Measurements from ENCODE around the gene USP32. TPM values are rescaled to one million over a fixed set of nuclear protein-coding genes. Genes with fewer than 3 reads are reported as not detected.

The USP32 gene
- total and polyA plus RNA-seq, 4 donors, result 11.6 to 103 (median 42.9) TPM

- Histone ChIP-seq H3K36me3 (ENCODE audit: control insufficient read depth in 4 of 4, insufficient read depth in 3 of 4, low read depth in 1 of 4, low read length in 3 of 4) (no peaks in the 10 kb centered on the region), H3K9me3 (ENCODE audit: control insufficient read depth in 4 of 4, low read length in 3 of 4) (no peaks in the 10 kb centered on the region), H3K4me1 (ENCODE audit: control insufficient read depth in 4 of 4, insufficient read depth in 4 of 4, low read length in 3 of 4) (no peaks in the 10 kb centered on the region), H3K27ac (ENCODE audit: low read depth in 1 of 2, low read length in 2 of 2) (no peak overlapping the region), H3K4me3 (ENCODE audit: low read depth in 1 of 3, low read length in 3 of 3) (no peak overlapping the region), H3K27me3 (ENCODE audit: control insufficient read depth in 4 of 4, insufficient read depth in 4 of 4, low read length in 3 of 4) (no peaks in the 10 kb centered on the region), H3K9ac (ENCODE audit: low read depth in 1 of 2, low read length in 2 of 2) (no peak overlapping the region)
- DNase-seq (ENCODE audit: low spot score), result no peak
- TF ChIP-seq, protein P1, sequence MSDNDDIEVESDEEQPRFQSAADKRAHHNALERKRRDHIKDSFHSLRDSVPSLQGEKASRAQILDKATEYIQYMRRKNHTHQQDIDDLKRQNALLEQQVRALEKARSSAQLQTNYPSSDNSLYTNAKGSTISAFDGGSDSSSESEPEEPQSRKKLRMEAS (IDR thresholded peaks at IDR 0.05), result no peak
- TF ChIP-seq ZBTB33 (IDR thresholded peaks at IDR 0.05), result no peak
- TF ChIP-seq HNF4G (IDR thresholded peaks at IDR 0.05), result no peak
- TF ChIP-seq RXRA (IDR thresholded peaks at IDR 0.05), result no peak
- no peak for TF ChIP-seq JUND (IDR thresholded peaks at IDR 0.05)
- TF ChIP-seq, protein P2, sequence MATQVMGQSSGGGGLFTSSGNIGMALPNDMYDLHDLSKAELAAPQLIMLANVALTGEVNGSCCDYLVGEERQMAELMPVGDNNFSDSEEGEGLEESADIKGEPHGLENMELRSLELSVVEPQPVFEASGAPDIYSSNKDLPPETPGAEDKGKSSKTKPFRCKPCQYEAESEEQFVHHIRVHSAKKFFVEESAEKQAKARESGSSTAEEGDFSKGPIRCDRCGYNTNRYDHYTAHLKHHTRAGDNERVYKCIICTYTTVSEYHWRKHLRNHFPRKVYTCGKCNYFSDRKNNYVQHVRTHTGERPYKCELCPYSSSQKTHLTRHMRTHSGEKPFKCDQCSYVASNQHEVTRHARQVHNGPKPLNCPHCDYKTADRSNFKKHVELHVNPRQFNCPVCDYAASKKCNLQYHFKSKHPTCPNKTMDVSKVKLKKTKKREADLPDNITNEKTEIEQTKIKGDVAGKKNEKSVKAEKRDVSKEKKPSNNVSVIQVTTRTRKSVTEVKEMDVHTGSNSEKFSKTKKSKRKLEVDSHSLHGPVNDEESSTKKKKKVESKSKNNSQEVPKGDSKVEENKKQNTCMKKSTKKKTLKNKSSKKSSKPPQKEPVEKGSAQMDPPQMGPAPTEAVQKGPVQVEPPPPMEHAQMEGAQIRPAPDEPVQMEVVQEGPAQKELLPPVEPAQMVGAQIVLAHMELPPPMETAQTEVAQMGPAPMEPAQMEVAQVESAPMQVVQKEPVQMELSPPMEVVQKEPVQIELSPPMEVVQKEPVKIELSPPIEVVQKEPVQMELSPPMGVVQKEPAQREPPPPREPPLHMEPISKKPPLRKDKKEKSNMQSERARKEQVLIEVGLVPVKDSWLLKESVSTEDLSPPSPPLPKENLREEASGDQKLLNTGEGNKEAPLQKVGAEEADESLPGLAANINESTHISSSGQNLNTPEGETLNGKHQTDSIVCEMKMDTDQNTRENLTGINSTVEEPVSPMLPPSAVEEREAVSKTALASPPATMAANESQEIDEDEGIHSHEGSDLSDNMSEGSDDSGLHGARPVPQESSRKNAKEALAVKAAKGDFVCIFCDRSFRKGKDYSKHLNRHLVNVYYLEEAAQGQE (IDR thresholded peaks at IDR 0.05), result no peak
- no peak for TF ChIP-seq GABPA (IDR thresholded peaks at IDR 0.05 in 1 of 2, conservative IDR thresholded peaks at IDR 0.05 in 1 of 2)
- no peak for TF ChIP-seq TAF1 (conservative IDR thresholded peaks at IDR 0.05)
- TF ChIP-seq EGR1 (IDR thresholded peaks at IDR 0.05; ENCODE audit: low read depth in 2 of 2), result no peak
- TF ChIP-seq, protein P3, sequence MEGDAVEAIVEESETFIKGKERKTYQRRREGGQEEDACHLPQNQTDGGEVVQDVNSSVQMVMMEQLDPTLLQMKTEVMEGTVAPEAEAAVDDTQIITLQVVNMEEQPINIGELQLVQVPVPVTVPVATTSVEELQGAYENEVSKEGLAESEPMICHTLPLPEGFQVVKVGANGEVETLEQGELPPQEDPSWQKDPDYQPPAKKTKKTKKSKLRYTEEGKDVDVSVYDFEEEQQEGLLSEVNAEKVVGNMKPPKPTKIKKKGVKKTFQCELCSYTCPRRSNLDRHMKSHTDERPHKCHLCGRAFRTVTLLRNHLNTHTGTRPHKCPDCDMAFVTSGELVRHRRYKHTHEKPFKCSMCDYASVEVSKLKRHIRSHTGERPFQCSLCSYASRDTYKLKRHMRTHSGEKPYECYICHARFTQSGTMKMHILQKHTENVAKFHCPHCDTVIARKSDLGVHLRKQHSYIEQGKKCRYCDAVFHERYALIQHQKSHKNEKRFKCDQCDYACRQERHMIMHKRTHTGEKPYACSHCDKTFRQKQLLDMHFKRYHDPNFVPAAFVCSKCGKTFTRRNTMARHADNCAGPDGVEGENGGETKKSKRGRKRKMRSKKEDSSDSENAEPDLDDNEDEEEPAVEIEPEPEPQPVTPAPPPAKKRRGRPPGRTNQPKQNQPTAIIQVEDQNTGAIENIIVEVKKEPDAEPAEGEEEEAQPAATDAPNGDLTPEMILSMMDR (IDR thresholded peaks at IDR 0.05; ENCODE audit: low read depth, low read length, missing input control), result no peak
- TF ChIP-seq, protein P4, sequence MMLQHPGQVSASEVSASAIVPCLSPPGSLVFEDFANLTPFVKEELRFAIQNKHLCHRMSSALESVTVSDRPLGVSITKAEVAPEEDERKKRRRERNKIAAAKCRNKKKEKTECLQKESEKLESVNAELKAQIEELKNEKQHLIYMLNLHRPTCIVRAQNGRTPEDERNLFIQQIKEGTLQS (IDR thresholded peaks at IDR 0.05), result no peak
- no peak for TF ChIP-seq RAD21 (IDR thresholded peaks at IDR 0.05)
- TF ChIP-seq YY1 (IDR thresholded peaks at IDR 0.05), result no peak
- TF ChIP-seq FOXA1 (IDR thresholded peaks at IDR 0.05), result no peak
- WGBS, result 86% methylated on average over 3 of the region's 3 CpGs
These were observed 11.5 kb upstream of the USP32 start for GRCh38 chr17:60403523-60403810.

DNA sequence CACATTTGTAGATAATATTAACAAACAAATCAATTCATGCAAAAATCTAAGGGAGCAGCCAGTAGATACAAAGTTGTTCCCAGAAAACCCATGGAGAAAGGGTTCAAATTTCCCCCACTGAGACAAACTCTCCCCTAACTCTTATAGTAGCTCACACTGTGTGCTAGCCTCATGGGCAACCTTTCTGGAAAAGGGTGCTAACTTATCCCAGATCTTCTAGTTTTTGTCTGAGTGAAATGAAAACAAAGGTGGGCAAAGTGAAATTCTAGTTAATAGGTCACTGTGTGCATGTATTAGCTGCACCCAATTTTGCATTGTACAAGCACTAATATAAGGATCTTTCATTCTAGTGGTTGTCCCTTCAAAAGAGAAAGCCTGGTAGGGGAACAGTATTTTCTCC, 9.9 kb upstream of the USP32 start:
- TF ChIP-seq EGR1 (IDR thresholded peaks at IDR 0.05; ENCODE audit: low read depth in 2 of 2) (no peak), SP1 (IDR thresholded peaks at IDR 0.05) (no peak), TAF1 (conservative IDR thresholded peaks at IDR 0.05) (no peak)
- TF ChIP-seq, protein P4 (IDR thresholded peaks at IDR 0.05), result no peak
- no peak overlapping the region for H3K4me3 ChIP-seq (ENCODE audit: low read depth in 1 of 3, low read length in 3 of 3)
- H3K4me1 ChIP-seq (ENCODE audit: control insufficient read depth in 4 of 4, insufficient read depth in 4 of 4, low read length in 3 of 4), result no peaks in the 10 kb centered on the region
- H3K27ac ChIP-seq (ENCODE audit: low read depth in 1 of 2, low read length in 2 of 2), result no peak overlapping the region
- no peak for DNase-seq (ENCODE audit: low spot score)
- H3K27me3 ChIP-seq (ENCODE audit: control insufficient read depth in 4 of 4, insufficient read depth in 4 of 4, low read length in 3 of 4), result no peaks in the 10 kb centered on the region
- H3K9me3 ChIP-seq (ENCODE audit: control insufficient read depth in 4 of 4, low read length in 3 of 4), result no peaks in the 10 kb centered on the region
- no peak overlapping the region for H3K9ac ChIP-seq (ENCODE audit: low read depth in 1 of 2, low read length in 2 of 2)
- H3K36me3 ChIP-seq (ENCODE audit: control insufficient read depth in 4 of 4, insufficient read depth in 3 of 4, low read depth in 1 of 4, low read length in 3 of 4), result no peaks in the 10 kb centered on the region
